Kidney (tissue), 14 donors: ENCODE measurements around the gene OTOP1. TPM values are rescaled to one million over a fixed set of nuclear protein-coding genes. Genes with fewer than 3 reads are reported as not detected.
"Not testable (repeated sequence)": the region's sequence is repeated elsewhere in the genome, so short reads cannot be mapped to it uniquely, and the experiment has no call there.

ENCODE experiments used
- DNase-seq, 5 donors: peaks; one replicate each; pipeline ENCODE4 v3.0.0-alpha.2; 2013 to 2020
- FAIRE-seq: peaks from 2 replicates; lab custom pipeline; 2012; peaks lifted over from hg19 to GRCh38; lab: Jason Lieb, UNC
- H3K27ac ChIP-seq, 2 donors: one replicate each; pipeline ENCODE4 v1.7.0; 2013; ENCODE audit warnings: low read depth in 2 of 2, low read length in 2 of 2, inconsistent platforms in 1 of 2
- H3K27me3 ChIP-seq: one replicate; pipeline ENCODE4 v1.7.1; 2013; ENCODE audit warnings: low read length, inconsistent platforms; ENCODE audit not compliant: control insufficient read depth, insufficient read depth
- H3K36me3 ChIP-seq, 3 donors: one replicate each; pipeline versions ENCODE4 v1.7.0 to v1.7.1; 2013; ENCODE audit warnings: low read length in 3 of 3, control low read depth in 1 of 3, inconsistent platforms in 1 of 3; ENCODE audit not compliant: insufficient read depth in 3 of 3, control insufficient read depth in 2 of 3
- H3K4me1 ChIP-seq, 3 donors: one replicate each; pipeline versions ENCODE4 v1.7.0 to v1.7.1; 2013; ENCODE audit warnings: low read length in 3 of 3, inconsistent platforms in 1 of 3, low read depth in 1 of 3; ENCODE audit not compliant: control insufficient read depth in 2 of 3, insufficient read depth in 2 of 3
- H3K4me3 ChIP-seq, 3 donors: one replicate each; pipeline versions ENCODE4 v1.7.0 to v1.8.1; 2013; ENCODE audit warnings: low read length in 3 of 3, control low read depth in 1 of 3, inconsistent platforms in 1 of 3
- H3K9ac ChIP-seq, 3 donors: one replicate each; pipeline versions ENCODE4 v1.7.0 to v1.7.1; 2013; ENCODE audit warnings: low read length in 3 of 3, control low read depth in 1 of 3, inconsistent platforms in 1 of 3
- H3K9me3 ChIP-seq, 3 donors: one replicate each; pipeline versions ENCODE4 v1.7.0 to v1.7.1; 2013; ENCODE audit warnings: low read length in 3 of 3, control low read depth in 1 of 3, inconsistent platforms in 1 of 3; ENCODE audit not compliant: control insufficient read depth in 2 of 3, insufficient read depth in 1 of 3
- intact Hi-C: fragments of 100-400 bp; cut with DNase I; formaldehyde crosslinking; loops from one replicate; pipeline ENCODE4 v1.11.1; 2022
- polyA plus RNA-seq: library from polyadenylated mRNA; stranded (reverse); fragments of 350-450 nt; fragmentation: Illumina TruSeq; extraction: RNeasy Lipid Tissue Mini Kit (QIAGEN cat#74804); gene quantifications from one replicate; pipeline ENCODE4 v1.2.3, GENCODE V29; 2014; ENCODE audit warnings: low read depth, low replicate concordance; ENCODE audit not compliant: insufficient read depth
- total RNA-seq: library from RNA; stranded (reverse); fragmentation: NEBNext Ultra II Directional; extraction: Animal tissue kit (Norgen Biotek cat#: 25700); gene quantifications from one replicate; pipeline ENCODE4 v1.2.1, GENCODE V29; 2021
- TF ChIP-seq, protein P1 (sequence below): IDR thresholded peaks from 3 replicates; pipeline ENCODE4 v1.5.1; 2012; ENCODE audit warnings: mild to moderate bottlenecking, moderate library complexity, borderline replicate concordance; ENCODE audit not compliant: insufficient read depth; ENCODE audit errors: extremely low read depth
- donor health status: control.
- donor health status: control.
- donor health status: control.
- donor health status: control.
- donor health status: control.
- donor health status: DM: yes; HTN: yes; CAD: no.
- donor health status: Normal renal cell carcinoma (clear cell type).

The OTOP1 gene
- total and polyA plus RNA-seq, 2 donors from 2014 or later = not detected

DNA sequence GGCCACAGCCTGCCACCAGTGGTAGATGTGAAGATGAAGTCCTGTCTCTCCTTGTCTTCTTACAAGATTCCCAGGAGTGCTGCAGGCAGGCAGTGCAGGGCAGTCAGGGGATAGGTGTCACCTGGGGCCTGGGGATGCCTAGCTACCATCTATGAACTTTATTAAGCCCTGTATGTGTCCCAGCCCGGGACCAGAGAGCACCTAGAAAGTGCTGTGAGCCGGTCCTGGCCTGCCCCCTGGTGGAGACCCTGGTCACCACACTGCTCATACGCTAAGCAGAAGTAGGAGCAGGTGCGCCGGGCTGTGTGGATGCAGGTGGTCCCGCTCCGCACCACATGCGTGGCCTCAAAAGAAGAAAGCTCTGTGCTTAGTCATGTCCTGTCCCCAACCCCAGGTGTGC is 81.1 kb downstream of the OTOP1 start:
- peak in 2 of 5 donors; percentile 33 to 53 for DNase-seq
- H3K27me3 ChIP-seq, H3K4me3 ChIP-seq, H3K36me3 ChIP-seq, H3K4me1 ChIP-seq, FAIRE-seq, H3K9ac ChIP-seq, H3K9me3 ChIP-seq, intact Hi-C loops, H3K27ac ChIP-seq: not testable (repeated sequence)
- TF ChIP-seq, protein P1, sequence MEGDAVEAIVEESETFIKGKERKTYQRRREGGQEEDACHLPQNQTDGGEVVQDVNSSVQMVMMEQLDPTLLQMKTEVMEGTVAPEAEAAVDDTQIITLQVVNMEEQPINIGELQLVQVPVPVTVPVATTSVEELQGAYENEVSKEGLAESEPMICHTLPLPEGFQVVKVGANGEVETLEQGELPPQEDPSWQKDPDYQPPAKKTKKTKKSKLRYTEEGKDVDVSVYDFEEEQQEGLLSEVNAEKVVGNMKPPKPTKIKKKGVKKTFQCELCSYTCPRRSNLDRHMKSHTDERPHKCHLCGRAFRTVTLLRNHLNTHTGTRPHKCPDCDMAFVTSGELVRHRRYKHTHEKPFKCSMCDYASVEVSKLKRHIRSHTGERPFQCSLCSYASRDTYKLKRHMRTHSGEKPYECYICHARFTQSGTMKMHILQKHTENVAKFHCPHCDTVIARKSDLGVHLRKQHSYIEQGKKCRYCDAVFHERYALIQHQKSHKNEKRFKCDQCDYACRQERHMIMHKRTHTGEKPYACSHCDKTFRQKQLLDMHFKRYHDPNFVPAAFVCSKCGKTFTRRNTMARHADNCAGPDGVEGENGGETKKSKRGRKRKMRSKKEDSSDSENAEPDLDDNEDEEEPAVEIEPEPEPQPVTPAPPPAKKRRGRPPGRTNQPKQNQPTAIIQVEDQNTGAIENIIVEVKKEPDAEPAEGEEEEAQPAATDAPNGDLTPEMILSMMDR = peak; percentile 39

DNA sequence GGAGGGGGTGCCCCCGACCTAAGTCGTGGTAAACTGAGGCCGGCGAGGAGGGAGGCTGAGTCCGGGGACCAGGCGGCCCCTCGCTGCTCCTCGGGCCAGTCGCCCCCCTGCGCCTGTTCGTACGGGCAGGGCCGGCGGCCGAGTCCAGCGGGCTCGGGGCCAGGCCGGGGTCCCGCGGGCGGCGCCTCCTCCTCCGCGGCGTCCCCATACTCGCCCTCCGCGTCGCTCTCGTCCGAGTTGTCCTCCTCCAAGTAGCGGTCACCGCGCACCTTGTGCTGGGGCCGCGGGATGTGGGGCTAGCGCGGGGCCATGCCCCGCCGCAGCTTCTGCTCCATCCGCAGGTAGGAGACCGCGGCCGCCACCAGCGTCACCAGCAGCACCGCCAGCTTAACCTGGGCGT is 83.4 kb downstream of the OTOP1 start:
- H3K9me3 ChIP-seq, DNase-seq, H3K27me3 ChIP-seq, H3K27ac ChIP-seq, FAIRE-seq, H3K4me3 ChIP-seq, intact Hi-C loops, H3K4me1 ChIP-seq, H3K9ac ChIP-seq, H3K36me3 ChIP-seq: not testable (repeated sequence)

DNA sequence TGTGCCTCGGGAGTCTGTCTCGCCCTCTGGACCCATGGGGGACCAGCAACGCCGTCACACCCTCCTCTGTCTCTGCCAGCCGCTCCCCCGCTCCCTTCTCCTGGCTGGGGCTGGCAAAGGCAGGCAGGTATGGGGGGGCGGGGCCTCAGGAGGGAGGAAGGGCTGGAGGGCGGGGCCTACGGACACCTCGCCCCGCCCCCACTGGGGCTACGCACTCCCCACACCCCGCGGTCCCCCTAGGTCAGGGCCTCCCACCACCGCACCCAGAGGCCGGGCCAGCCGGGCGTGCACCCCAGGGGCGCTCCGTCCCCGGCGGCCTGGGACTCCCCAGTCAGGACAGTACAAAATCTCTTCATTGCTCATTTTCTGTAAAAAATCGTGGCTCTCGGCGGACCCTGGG is 84.0 kb downstream of the OTOP1 start:
- DNase-seq = peak in 1 of 5 donors; percentile 20
- H3K9ac ChIP-seq, H3K36me3 ChIP-seq, H3K27ac ChIP-seq, intact Hi-C loops, H3K4me3 ChIP-seq, H3K27me3 ChIP-seq, FAIRE-seq, H3K4me1 ChIP-seq, H3K9me3 ChIP-seq: not testable (repeated sequence)

DNA sequence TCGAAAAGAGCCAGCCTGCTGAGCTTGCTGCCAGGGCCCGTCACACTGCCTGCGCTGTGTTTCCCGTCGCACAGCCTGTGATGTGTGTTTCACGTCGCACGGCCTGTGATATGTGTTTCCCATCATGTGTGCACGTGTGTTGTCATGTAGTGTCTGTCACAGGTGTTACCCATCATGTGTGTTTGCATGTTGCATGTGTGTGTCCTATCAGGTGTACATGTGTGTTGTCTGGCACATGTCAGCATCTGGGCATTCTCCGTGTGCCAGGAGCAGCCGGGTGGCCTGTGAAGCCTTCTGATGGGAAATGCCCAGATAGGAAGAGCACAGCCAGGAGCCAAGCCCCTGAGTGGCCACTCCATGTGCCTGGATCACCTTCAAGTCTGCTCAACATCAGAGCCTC is 85.5 kb downstream of the OTOP1 start:
- DNase-seq, FAIRE-seq, H3K4me3 ChIP-seq, H3K27me3 ChIP-seq, H3K36me3 ChIP-seq, H3K4me1 ChIP-seq, H3K9ac ChIP-seq, intact Hi-C loops, H3K27ac ChIP-seq, H3K9me3 ChIP-seq: not testable (repeated sequence)

Other genes with a start within 250 kb of the OTOP1 start
- 30.0 TPM for gene TMEM128, start 21.3 kb upstream of the OTOP1 start, total RNA-seq
- gene TMEM128, start 21.3 kb upstream of the OTOP1 start, polyA plus RNA-seq = 40.0 TPM
- 6.6 TPM for gene LYAR, start 63.2 kb upstream of the OTOP1 start, total RNA-seq
- 8.6 TPM for gene LYAR, start 63.2 kb upstream of the OTOP1 start, polyA plus RNA-seq
- gene ZBTB49, start 63.3 kb upstream of the OTOP1 start, total RNA-seq = 5.8 TPM
- 2.8 TPM for gene ZBTB49, start 63.3 kb upstream of the OTOP1 start, polyA plus RNA-seq
- 9.5 TPM for gene NSG1, start 160.2 kb upstream of the OTOP1 start, total RNA-seq
- 4.7 TPM for gene NSG1, start 160.2 kb upstream of the OTOP1 start, polyA plus RNA-seq